ENCODE data around the gene CEND1. TPM values are rescaled to one million over a fixed set of nuclear protein-coding genes. Genes with fewer than 3 reads are reported as not detected.

CEND1 gene
- total RNA-seq, 1 donor from 2014 or later = not detected

DNA sequence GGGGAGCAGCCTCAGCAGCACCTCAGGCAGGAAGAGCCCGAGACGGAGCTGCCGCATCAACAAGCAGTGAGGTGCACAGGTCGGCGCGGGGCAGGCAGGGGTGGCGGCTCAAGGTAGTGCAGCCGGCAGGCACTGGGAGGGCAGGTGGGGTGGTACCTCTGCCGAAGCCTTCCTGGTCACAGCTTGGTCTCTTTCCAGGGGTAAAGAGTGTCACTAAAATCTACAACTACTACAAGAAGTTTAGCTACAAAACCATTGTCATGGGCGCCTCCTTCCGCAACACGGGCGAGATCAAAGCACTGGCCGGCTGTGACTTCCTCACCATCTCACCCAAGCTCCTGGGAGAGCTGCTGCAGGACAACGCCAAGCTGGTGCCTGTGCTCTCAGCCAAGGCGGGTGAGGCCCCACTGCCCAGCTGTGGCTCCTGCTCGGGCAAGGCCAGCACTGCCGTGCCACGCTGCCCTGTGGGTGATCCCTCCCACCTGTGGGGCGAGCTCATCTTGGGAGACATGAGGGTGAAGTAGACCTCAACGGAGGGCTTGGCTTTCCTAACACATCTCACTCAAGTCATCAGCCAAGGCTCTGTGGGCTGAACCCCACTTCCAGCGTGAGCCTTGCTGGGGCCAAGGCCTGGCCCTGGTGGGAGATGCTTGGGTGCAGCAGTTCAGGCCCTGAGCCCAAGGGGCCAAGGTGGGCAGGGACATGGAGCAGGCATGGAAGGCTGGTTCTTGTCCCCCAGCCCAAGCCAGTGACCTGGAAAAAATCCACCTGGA lies 26.2 kb downstream of the CEND1 start:
- no peak overlapping the region for H3K4me3 Mint-ChIP-seq (ENCODE audit: unreplicated experiment)
- TF ChIP-seq, protein P1, sequence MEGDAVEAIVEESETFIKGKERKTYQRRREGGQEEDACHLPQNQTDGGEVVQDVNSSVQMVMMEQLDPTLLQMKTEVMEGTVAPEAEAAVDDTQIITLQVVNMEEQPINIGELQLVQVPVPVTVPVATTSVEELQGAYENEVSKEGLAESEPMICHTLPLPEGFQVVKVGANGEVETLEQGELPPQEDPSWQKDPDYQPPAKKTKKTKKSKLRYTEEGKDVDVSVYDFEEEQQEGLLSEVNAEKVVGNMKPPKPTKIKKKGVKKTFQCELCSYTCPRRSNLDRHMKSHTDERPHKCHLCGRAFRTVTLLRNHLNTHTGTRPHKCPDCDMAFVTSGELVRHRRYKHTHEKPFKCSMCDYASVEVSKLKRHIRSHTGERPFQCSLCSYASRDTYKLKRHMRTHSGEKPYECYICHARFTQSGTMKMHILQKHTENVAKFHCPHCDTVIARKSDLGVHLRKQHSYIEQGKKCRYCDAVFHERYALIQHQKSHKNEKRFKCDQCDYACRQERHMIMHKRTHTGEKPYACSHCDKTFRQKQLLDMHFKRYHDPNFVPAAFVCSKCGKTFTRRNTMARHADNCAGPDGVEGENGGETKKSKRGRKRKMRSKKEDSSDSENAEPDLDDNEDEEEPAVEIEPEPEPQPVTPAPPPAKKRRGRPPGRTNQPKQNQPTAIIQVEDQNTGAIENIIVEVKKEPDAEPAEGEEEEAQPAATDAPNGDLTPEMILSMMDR (IDR thresholded peaks at IDR 0.05; ENCODE audit: unreplicated experiment) = no peak
- peaks cover 10% of the 10 kb centered on the region for H3K36me3 Mint-ChIP-seq (ENCODE audit: low read depth, unreplicated experiment)
- no peaks in the 10 kb centered on the region for H3K9me3 Mint-ChIP-seq (ENCODE audit: unreplicated experiment)
- H3K27ac Mint-ChIP-seq (ENCODE audit: unreplicated experiment) = no peak overlapping the region
- no peak for DNase-seq (ENCODE audit: low spot score)
- H3K27me3 Mint-ChIP-seq (ENCODE audit: unreplicated experiment) = peaks cover 3% of the 10 kb centered on the region
- H3K4me1 Mint-ChIP-seq (ENCODE audit: unreplicated experiment) = no peaks in the 10 kb centered on the region

DNA sequence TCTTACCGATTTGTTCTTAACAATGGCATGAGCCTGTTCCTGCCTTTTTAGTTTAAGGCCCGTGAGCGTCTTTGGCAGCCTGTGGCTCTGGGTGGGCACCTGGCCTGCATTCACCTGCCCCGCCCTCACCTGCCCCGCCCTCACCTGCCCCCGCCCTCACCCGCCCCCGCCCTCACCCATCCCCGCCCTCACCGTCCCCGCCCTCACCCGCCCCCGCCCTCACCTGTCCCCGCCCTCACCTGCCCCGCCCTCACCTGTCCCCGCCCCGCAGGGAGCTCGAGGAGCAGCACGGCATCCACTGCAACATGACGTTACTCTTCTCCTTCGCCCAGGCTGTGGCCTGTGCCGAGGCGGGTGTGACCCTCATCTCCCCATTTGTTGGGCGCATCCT lies 26.8 kb downstream of the CEND1 start:
- peaks cover 3% of the 10 kb centered on the region for H3K27me3 Mint-ChIP-seq (ENCODE audit: unreplicated experiment)
- no peaks in the 10 kb centered on the region for H3K9me3 Mint-ChIP-seq (ENCODE audit: unreplicated experiment)
- DNase-seq (ENCODE audit: low spot score) = no peak
- peaks cover 10% of the 10 kb centered on the region for H3K36me3 Mint-ChIP-seq (ENCODE audit: low read depth, unreplicated experiment)
- H3K4me1 Mint-ChIP-seq (ENCODE audit: unreplicated experiment) = no peaks in the 10 kb centered on the region
- H3K4me3 Mint-ChIP-seq (ENCODE audit: unreplicated experiment) = no peak overlapping the region
- no peak overlapping the region for H3K27ac Mint-ChIP-seq (ENCODE audit: unreplicated experiment)
- TF ChIP-seq, protein P1 (IDR thresholded peaks at IDR 0.05; ENCODE audit: unreplicated experiment) = no peak

DNA sequence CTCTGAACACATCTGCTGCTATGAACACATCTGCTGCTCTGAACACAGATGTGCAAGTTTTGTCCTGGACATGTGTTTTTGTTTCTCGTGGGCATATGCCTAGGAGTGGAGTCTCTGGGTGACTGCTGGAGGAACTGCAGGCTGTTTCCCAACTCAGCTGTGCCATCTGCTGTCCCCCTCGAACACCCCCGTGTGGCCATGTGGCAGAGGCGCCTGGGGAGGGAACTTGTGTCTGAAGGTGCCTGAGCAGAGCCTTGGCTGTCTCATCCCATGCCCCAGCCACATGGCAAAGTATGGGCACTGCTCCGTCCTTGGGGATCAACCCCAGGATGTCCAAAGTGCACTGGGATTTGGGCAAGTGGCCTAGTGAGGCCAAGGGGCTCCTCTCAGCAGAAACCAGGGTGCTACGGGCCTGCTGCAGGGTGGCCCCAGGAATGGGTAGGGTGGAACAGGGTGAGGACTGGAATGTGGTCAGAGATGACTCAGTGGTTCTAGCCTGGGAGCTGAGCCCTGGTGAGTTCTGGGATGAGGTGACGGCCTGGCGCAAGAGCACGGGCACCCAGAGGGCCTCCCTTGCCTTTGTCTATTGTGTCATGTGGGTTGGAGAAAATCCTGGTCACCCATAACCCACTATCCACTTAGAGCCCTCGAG lies 27.3 kb downstream of the CEND1 start:
- TF ChIP-seq, protein P1 (IDR thresholded peaks at IDR 0.05; ENCODE audit: unreplicated experiment) = no peak
- Mint-ChIP-seq H3K9me3 (ENCODE audit: unreplicated experiment) (no peaks in the 10 kb centered on the region), H3K4me1 (ENCODE audit: unreplicated experiment) (no peaks in the 10 kb centered on the region), H3K27me3 (ENCODE audit: unreplicated experiment) (peaks cover 3% of the 10 kb centered on the region), H3K4me3 (ENCODE audit: unreplicated experiment) (no peak overlapping the region), H3K27ac (ENCODE audit: unreplicated experiment) (no peak overlapping the region), H3K36me3 (ENCODE audit: low read depth, unreplicated experiment) (peaks cover 12% of the 10 kb centered on the region)
- DNase-seq (ENCODE audit: low spot score) = no peak

DNA sequence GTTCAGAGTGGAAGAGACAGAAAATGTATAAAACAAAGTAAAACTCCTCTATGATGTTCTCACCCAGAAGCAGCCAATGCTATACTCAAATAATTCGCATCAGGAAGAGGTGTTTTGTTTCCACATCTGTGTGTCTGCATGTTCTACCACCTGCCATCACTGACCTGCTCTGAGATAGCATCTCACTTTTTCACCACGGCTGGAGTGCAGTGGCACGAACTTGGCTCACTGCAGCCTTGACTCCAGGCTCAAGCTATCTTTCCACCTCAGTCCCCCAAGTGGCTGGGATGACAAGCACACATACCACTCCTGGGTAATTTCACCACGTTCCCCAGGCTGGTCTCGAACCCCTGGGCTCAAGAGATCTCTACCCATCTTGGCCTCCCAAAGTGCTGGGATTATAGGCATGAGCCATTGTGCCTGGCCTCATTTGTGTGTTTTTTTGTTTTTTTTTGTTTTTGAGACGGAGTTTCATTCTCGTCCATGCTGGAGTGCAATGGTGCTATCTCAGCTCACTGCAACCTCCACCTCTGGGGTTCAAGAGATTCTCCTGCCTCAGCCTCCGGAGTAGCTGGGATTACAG lies 28.3 kb downstream of the CEND1 start:
- Mint-ChIP-seq H3K27me3 (ENCODE audit: unreplicated experiment) (peaks cover 3% of the 10 kb centered on the region), H3K27ac (ENCODE audit: unreplicated experiment) (no peak overlapping the region), H3K4me3 (ENCODE audit: unreplicated experiment) (no peak overlapping the region), H3K9me3 (ENCODE audit: unreplicated experiment) (no peaks in the 10 kb centered on the region), H3K36me3 (ENCODE audit: low read depth, unreplicated experiment) (peaks cover 19% of the 10 kb centered on the region), H3K4me1 (ENCODE audit: unreplicated experiment) (no peaks in the 10 kb centered on the region)
- TF ChIP-seq, protein P1 (IDR thresholded peaks at IDR 0.05; ENCODE audit: unreplicated experiment) = no peak
- no peak for DNase-seq (ENCODE audit: low spot score)

DNA sequence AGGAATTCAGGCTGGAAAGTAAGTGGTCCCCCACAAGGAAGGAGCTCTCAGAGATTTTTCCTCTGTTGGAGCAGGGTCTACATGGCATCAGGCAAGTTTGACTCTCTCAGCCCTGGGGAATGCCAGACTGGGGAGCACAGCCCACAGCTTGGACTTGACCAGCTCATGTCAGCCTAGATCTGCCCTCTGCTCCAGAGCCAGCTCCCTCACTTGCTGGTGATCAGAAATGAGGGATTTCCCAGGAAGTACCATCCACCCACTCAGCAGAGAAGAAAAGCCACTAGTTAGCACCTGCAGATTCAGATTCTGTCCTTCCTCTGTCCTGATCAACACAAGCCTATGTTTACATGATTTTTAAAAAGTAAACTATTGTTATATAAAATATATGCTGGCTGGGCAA lies 29.7 kb downstream of the CEND1 start:
- DNase-seq (ENCODE audit: low spot score) = no peak
- TF ChIP-seq, protein P1 (IDR thresholded peaks at IDR 0.05; ENCODE audit: unreplicated experiment) = no peak
- no peak overlapping the region for H3K27ac Mint-ChIP-seq (ENCODE audit: unreplicated experiment)
- H3K4me3 Mint-ChIP-seq (ENCODE audit: unreplicated experiment) = no peak overlapping the region
- peaks cover 3% of the 10 kb centered on the region for H3K27me3 Mint-ChIP-seq (ENCODE audit: unreplicated experiment)
- H3K36me3 Mint-ChIP-seq (ENCODE audit: low read depth, unreplicated experiment) = peaks cover 22% of the 10 kb centered on the region
- no peaks in the 10 kb centered on the region for H3K9me3 Mint-ChIP-seq (ENCODE audit: unreplicated experiment)
- no peaks in the 10 kb centered on the region for H3K4me1 Mint-ChIP-seq (ENCODE audit: unreplicated experiment)

Data from endothelial cell (in vitro differentiated cells).